ENCODE data around the gene FGD3. TPM values are rescaled to one million over a fixed set of nuclear protein-coding genes. Genes with fewer than 3 reads are reported as not detected.

The FGD3 gene
- polyA plus RNA-seq, 2 of the 4 experiments (the other 2 are of a cell fraction): 0.18 to 0.23 TPM

- H3K4me3 ChIP-seq: no peak overlapping the region
- ChIA-PET POLR2A (no interaction called here), CTCF (interaction anchor here (0.6 to 2.4 kb wide), 2 partner anchors 17 to 25 kb away, joined by 5 to 9 read pairs; no protein-coding TSS in a partner anchor)
- 96% methylated on average over 4 of the region's 6 CpGs for WGBS (ENCODE audit: missing lambda C conversion rate)
- H3K9me3 ChIP-seq: 0 out of 3 replicates have a peak, but pooled peaks cover 2% of the 10 kb centered on the region
- FAIRE-seq: no peak
- H3K27ac ChIP-seq: no peak overlapping the region
- no peak for TF ChIP-seq RCOR1 (IDR thresholded peaks at IDR 0.05; ENCODE audit: low read depth, low read length)
- no peak for TF ChIP-seq EP300 (IDR thresholded peaks at IDR 0.05)
- no peak for TF ChIP-seq CHD4 (IDR thresholded peaks at IDR 0.05; ENCODE audit: borderline replicate concordance)
- no peak for TF ChIP-seq JUNB (IDR thresholded peaks at IDR 0.05)
- no peak for TF ChIP-seq MAZ (IDR thresholded peaks at IDR 0.05; ENCODE audit: borderline replicate concordance, low read depth, low read length)
- no peak for TF ChIP-seq HOXB13 (CRISPR knock-in tag; IDR thresholded peaks at IDR 0.05; ENCODE audit: low read depth)
- no peak for TF ChIP-seq KDM1A (IDR thresholded peaks at IDR 0.05; ENCODE audit: low read depth)
- no peak for TF ChIP-seq ELK1 (IDR thresholded peaks at IDR 0.05; ENCODE audit: low read depth, low read length)
- TF ChIP-seq PHF8 (IDR thresholded peaks at IDR 0.05; ENCODE audit: borderline replicate concordance, low read depth): no peak
- no peak for TF ChIP-seq NFE2L2 (conservative IDR thresholded peaks at IDR 0.05; ENCODE audit: low read length)
- H3K4me1 ChIP-seq: no peaks in the 10 kb centered on the region
- no peak for ATAC-seq
- DNase-seq (ENCODE audit: low read depth in 1 of 2, low spot score in 1 of 2): no peak
- H3K4me2 ChIP-seq: no peak overlapping the region
These were observed 137.2 kb downstream of the FGD3 start for GRCh38 chr9:93084471-93084881.

GRCh38 chr9:93085676-93086075 is 138.4 kb downstream of the FGD3 start:
- DNase-seq (ENCODE audit: low read depth in 1 of 2, low spot score in 1 of 2) (peak in 1 of 2 experiments; percentile 33), FAIRE-seq (no peak), ATAC-seq (no peak)
- H3K27ac ChIP-seq: no peak overlapping the region
- H3K4me2 ChIP-seq: no peak overlapping the region
- peaks cover 13% of the 10 kb centered on the region for H3K9me3 ChIP-seq
- POLR2A ChIA-PET: no interaction called here
- H3K4me3 ChIP-seq: no peak overlapping the region
- TF ChIP-seq RARB (CRISPR knock-in tag; IDR thresholded peaks at IDR 0.05): no peak
- TF ChIP-seq NR3C1 (IDR thresholded peaks at IDR 0.05): no peak
- TF ChIP-seq USF2 (IDR thresholded peaks at IDR 0.05): no peak
- TF ChIP-seq HDAC2 (IDR thresholded peaks at IDR 0.05): no peak
- TF ChIP-seq CHD4 (IDR thresholded peaks at IDR 0.05; ENCODE audit: borderline replicate concordance): no peak
- no peak for TF ChIP-seq BCL3 (IDR thresholded peaks at IDR 0.05)
- no peak for TF ChIP-seq FOSL2 (IDR thresholded peaks at IDR 0.05)
- TF ChIP-seq FOSL2 (CRISPR knock-in tag; IDR thresholded peaks at IDR 0.05): no peak
- TF ChIP-seq POLR2AphosphoS2 (conservative IDR thresholded peaks at IDR 0.05; ENCODE audit: low read length): no peak
- no peak for TF ChIP-seq HEYL (CRISPR knock-in tag; IDR thresholded peaks at IDR 0.05)
- no peak for TF ChIP-seq RAD21 (conservative IDR thresholded peaks at IDR 0.05 in 1 of 2, IDR thresholded peaks at IDR 0.05 in 1 of 2)
- no peak for TF ChIP-seq HOXA7 (CRISPR knock-in tag; IDR thresholded peaks at IDR 0.05)
- no peak for TF ChIP-seq ZC3H11A (IDR thresholded peaks at IDR 0.05)
- TF ChIP-seq MYC (IDR thresholded peaks at IDR 0.05; ENCODE audit: borderline replicate concordance, low read length): no peak
- no peak for TF ChIP-seq EHF (CRISPR knock-in tag; IDR thresholded peaks at IDR 0.05)
- TF ChIP-seq ZFP36 (IDR thresholded peaks at IDR 0.05; ENCODE audit: borderline replicate concordance, partially characterized antibody): no peak
- no peak for TF ChIP-seq CEBPB (IDR thresholded peaks at IDR 0.05)
- no peak for TF ChIP-seq ATOH8 (CRISPR knock-in tag; IDR thresholded peaks at IDR 0.05; ENCODE audit: low read depth)
- TF ChIP-seq JUNB (IDR thresholded peaks at IDR 0.05): no peak
- no peak for TF ChIP-seq RNF2 (IDR thresholded peaks at IDR 0.05; ENCODE audit: borderline replicate concordance, low read depth)
- TF ChIP-seq CBX2 (IDR thresholded peaks at IDR 0.05; ENCODE audit: borderline replicate concordance, low read depth): no peak
- WGBS (ENCODE audit: missing lambda C conversion rate): 79% methylated on average over 4 of the region's 4 CpGs
- CTCF ChIA-PET: interaction anchor here (2.4 kb wide), 1 partner anchor 23 kb away, joined by 9 read pairs; no protein-coding TSS in a partner anchor
- H3K4me1 ChIP-seq: no peaks in the 10 kb centered on the region

Data from A549 (cell line).